ES-I3 (cell line): ENCODE data around the gene CNNM3.

ENCODE experiments used
- H3K36me3 ChIP-seq: 2 replicates; pipeline ENCODE4 v1.6.1; 2013; ENCODE audit warnings: mild to moderate bottlenecking, low read length, control low read depth, moderate library complexity; ENCODE audit not compliant: insufficient read depth
- H3K4me1 ChIP-seq: 2 replicates; pipeline ENCODE4 v1.6.1; 2013; ENCODE audit warnings: mild to moderate bottlenecking, control low read depth, low read length; ENCODE audit not compliant: insufficient read depth
- H3K9ac ChIP-seq: 2 replicates; pipeline ENCODE4 v1.6.1; 2013; ENCODE audit warnings: low read depth, mild to moderate bottlenecking, low read length, moderate library complexity
- H3K9me3 ChIP-seq: 2 replicates; pipeline ENCODE4 v1.6.1; 2013; ENCODE audit warnings: mild to moderate bottlenecking, low read length, moderate library complexity; ENCODE audit not compliant: control insufficient read depth, insufficient read depth

CNNM3 gene

DNA sequence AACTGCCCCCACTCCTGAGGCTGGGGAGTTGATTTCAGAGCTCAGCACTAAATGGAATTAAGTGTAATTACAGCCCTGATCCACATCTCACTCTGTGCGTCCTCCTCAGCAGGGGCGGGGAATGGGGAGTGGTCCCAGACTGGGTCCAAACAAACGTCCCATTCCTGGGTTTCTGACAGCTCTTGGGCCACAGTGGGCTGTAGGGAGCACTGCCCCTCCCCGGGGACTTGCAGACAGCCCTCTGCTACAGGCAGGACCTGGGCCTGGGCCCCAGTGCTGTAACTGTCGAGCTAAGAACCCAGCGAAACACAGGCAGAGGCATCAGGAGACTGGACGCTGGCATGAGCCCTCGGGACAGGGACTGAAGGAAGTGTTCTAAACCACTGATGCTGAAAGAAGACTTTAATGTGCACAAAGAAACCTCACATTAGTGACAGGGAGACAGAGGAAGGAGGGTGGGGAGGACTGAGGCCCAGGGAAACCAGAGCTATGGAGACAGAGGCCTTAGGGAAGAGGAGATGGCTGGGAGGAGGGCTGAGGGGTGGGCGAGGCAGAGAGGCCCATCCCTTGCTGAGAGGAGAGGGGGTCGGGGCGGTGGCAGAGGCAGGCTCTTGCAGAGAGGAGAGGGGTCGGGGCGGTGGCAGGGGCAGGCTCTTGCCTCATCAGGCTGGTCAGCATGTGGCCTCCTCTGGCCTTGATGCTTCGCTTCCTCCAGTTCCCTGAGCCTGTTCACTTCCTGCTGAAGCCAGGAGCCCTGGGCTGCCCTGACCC is 59.6 kb downstream of the CNNM3 start:
- Histone ChIP-seq H3K9ac (no peak overlapping the region), H3K4me1 (peaks cover 42% of the 10 kb centered on the region), H3K9me3 (no peaks in the 10 kb centered on the region), H3K36me3 (no peaks in the 10 kb centered on the region)

DNA sequence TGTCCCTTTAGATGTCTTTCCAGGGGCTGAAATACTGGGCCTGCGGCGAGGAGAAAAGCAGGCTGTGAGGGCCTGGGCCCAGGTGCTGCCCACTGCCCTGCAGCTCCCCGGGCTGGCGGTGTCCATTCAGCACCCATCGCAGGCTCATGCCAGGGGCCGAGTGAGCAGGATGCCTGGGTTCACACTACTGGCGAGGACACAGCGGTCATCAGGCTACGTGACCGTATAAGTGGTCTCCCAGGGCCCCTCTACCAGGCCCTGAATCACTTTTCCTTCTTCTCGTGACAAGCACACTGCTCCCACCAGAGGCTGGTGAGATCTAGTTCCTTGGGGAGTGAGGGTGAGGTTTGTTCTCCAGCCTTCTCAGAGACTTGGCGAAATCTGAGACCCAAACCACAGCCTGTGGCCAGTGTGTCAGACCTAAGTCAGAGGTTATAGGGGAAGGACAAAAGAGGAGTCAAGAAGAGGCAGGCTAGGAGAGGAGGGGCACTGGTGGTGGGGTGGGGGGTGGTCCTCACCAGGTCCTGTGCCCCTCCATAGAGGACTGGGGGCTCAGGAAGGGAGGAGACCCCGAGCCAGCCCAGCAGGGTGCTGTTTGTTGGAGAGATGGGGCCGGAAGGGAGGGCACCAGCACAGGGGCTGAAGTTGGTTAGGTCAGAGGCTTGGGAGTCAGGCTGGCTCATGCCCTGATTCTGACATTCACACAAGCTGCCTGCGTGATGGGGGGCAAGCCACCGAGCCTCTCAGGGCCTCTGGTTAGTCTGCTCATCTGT is 60.4 kb downstream of the CNNM3 start:
- Histone ChIP-seq H3K4me1 (peaks cover 40% of the 10 kb centered on the region; the same call in 1 of the 2 replicates), H3K9ac (no peak overlapping the region), H3K9me3 (no peaks in the 10 kb centered on the region), H3K36me3 (no peaks in the 10 kb centered on the region)

GRCh38 chr2:96877042-96877451 is 61.0 kb downstream of the CNNM3 start:
- Histone ChIP-seq H3K36me3 (no peaks in the 10 kb centered on the region), H3K9ac (no peak overlapping the region), H3K9me3 (no peaks in the 10 kb centered on the region), H3K4me1 (peaks cover 44% of the 10 kb centered on the region; the same call in 1 of the 2 replicates)

DNA sequence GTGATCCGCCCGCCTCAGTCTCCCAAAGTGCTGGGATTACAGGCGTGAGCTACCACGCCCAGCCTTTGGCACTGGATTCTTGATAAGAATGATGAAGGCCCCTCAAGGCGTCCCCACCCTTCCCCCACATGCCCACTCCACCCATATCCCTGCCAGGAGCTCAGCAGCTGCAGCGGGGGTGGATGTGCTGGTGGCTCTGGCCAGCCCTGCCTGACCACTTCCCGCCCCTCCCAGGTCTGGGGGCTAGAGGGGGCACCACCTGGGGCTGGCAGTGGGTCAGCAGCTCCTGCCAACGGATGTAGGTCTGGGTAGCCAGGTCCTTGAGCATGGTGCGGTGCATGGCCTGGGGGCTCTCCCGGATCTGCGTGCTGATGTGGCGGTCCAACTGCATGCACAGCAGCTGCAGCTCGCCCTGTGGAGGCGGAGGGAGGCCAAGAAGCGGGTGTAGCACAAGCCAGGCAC is 61.6 kb downstream of the CNNM3 start:
- peaks cover 50% of the 10 kb centered on the region; the same call in 1 of the 2 replicates for H3K4me1 ChIP-seq
- no peaks in the 10 kb centered on the region for H3K36me3 ChIP-seq
- H3K9me3 ChIP-seq: no peaks in the 10 kb centered on the region
- no peak overlapping the region for H3K9ac ChIP-seq

DNA sequence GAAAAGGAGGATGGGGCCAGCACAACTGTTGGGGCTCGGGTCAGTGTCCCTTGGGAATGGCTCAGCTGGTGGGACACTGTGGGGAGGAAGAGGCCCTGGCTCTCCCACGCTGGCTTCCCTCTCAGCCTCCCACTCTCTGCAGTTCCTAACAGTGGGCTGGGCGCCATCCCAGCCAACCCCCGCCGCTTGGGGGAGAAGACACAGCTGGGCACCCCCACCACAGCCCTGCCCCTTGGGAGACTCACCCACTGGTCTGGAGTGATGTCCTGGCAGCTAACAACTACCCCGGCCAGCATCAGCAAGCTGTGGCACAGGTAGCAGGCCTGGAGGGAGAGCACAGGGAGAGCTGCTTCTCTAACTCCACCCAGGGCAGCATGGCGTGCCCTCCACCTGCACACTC is 62.1 kb downstream of the CNNM3 start:
- Histone ChIP-seq H3K36me3 (no peaks in the 10 kb centered on the region), H3K4me1 (peaks cover 51% of the 10 kb centered on the region), H3K9ac (no peak overlapping the region), H3K9me3 (no peaks in the 10 kb centered on the region)

- Histone ChIP-seq H3K9me3 (no peaks in the 10 kb centered on the region), H3K36me3 (no peaks in the 10 kb centered on the region), H3K4me1 (peaks cover 46% of the 10 kb centered on the region), H3K9ac (no peak overlapping the region)
Observed at GRCh38 chr2:96878796-96879544, 62.9 kb downstream of the CNNM3 start.

- no peaks in the 10 kb centered on the region for H3K9me3 ChIP-seq
- no peak overlapping the region for H3K9ac ChIP-seq
- H3K4me1 ChIP-seq: peaks cover 39% of the 10 kb centered on the region
- no peaks in the 10 kb centered on the region for H3K36me3 ChIP-seq
Observed at GRCh38 chr2:96879545-96880040, 63.5 kb downstream of the CNNM3 start.

DNA sequence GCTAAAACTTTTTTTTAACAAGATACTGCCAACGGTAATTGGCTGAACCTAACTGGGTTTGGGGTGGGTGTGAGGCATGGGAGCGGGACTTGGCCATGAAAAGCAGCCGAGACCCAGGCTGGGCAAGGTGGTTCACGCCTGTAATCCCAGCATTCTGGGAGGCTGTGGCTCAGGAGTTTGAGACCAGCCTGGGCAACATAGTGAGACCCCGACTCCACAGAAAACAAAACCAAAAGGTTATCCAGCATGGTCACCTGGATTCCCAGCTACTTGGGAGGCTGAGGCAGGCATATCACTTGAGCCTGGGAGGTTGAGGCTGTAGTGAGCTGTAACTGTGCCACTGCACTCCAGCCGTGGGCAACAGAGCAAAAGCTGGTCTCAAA is 64.8 kb downstream of the CNNM3 start:
- peaks cover 27% of the 10 kb centered on the region for H3K4me1 ChIP-seq
- no peaks in the 10 kb centered on the region for H3K9me3 ChIP-seq
- no peaks in the 10 kb centered on the region for H3K36me3 ChIP-seq
- no peak overlapping the region for H3K9ac ChIP-seq

DNA sequence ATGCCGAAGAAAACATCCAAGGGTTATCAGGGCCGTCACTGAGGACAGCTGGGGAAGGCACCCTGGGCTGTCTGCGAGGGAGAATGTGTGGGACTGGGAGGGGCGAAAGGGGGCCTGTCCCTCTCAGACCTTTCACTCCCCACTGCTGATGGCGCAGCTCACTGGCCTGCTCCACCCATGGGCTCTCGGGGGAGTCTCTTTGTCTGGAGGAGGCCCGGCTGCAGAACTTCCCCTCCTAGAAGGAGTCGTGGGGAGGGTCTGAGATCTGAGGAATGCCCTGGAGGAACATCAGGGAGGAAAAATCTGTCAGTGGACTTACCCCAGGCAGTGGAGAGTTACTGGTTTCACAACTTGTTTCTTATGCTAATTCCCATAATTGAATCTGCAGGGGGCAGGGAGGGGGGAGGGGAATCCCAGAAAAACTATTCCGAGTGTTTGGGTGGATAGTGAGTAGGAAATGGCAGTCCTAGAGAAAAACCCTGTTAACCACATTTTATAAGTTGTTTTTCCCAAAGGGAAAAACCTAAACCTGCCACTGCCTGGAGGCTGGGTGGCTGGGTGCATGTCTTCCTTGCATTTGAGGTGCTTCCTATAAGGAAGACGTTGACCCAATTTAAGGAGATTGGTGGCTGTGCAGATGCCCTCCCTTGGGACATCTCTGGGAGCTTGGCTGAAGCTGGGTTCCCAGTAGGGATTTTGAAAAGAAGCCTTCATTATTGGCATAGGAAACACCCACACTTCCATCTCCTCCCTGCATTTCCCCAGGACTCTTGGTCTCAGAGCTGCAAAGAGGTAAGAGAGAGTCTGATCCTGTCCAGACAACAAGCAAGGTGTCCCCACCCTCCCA is 65.5 kb downstream of the CNNM3 start:
- H3K4me1 ChIP-seq: peaks cover 21% of the 10 kb centered on the region
- no peak overlapping the region for H3K9ac ChIP-seq
- no peaks in the 10 kb centered on the region for H3K36me3 ChIP-seq

GRCh38 chr2:96882230-96882629 is 66.2 kb downstream of the CNNM3 start:
- Histone ChIP-seq H3K4me1 (peaks cover 23% of the 10 kb centered on the region), H3K36me3 (no peaks in the 10 kb centered on the region), H3K9me3 (no peaks in the 10 kb centered on the region), H3K9ac (no peak overlapping the region)

More for the DNA sequence above, 65.5 kb downstream of the CNNM3 start:
- no peaks in the 10 kb centered on the region for H3K9me3 ChIP-seq

GRCh38 chr2:96882906-96883305 is 66.8 kb downstream of the CNNM3 start:
- Histone ChIP-seq H3K36me3 (no peaks in the 10 kb centered on the region), H3K9ac (no peak overlapping the region)

DNA sequence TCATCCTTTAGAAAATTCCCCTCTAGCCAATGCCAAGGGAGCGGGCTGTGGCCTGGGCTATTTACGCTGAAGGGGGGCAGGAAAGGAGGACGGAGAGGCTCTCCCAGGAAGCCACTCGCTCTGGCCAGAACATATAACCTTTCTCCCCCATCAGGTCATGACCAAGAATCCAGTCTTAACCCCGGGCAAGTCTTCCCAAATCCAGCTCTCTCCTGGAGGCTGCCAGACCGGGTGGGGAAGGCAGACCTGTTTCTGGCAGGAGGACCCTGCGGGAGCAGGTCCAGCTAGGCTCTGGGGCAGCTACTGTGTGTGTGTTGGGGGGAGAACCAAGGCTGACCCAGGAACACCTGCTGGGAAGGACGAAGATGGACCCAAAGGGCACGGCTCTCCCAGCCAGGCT is 67.2 kb downstream of the CNNM3 start:
- Histone ChIP-seq H3K36me3 (no peaks in the 10 kb centered on the region), H3K9ac (no peak overlapping the region), H3K9me3 (no peaks in the 10 kb centered on the region), H3K4me1 (peaks cover 34% of the 10 kb centered on the region)

More at GRCh38 chr2:96882906-96883305, 66.8 kb downstream of the CNNM3 start:
- H3K9me3 ChIP-seq: no peaks in the 10 kb centered on the region
- peaks cover 30% of the 10 kb centered on the region for H3K4me1 ChIP-seq
